ENCODE measurements around the gene SLC6A1.

SLC6A1 gene

GRCh38 chr3:10992017-10992942, at the start of gene SLC6A1:
TSS of gene SLC6A1 (plus strand) at chr3:10992748. CDS start at chr3:11017212, 24,464 bp downstream.
- DNase-seq = no peak

- no peak for DNase-seq
These were observed 47.7 kb upstream of the SLC6A1 start for GRCh38 chr3:10944866-10945265.

- peak; percentile 59 to 69 for DNase-seq
These were observed 46.8 kb upstream of the SLC6A1 start for GRCh38 chr3:10945683-10946287.

- DNase-seq = no peak
These were observed 46.0 kb upstream of the SLC6A1 start for GRCh38 chr3:10946526-10946925.

- DNase-seq = no peak
These were observed 44.2 kb upstream of the SLC6A1 start for GRCh38 chr3:10948326-10948725.

- DNase-seq = no peak
These were observed 43.4 kb upstream of the SLC6A1 start for GRCh38 chr3:10949197-10949596.

- peak; percentile 19 to 23 for DNase-seq
These were observed 41.9 kb upstream of the SLC6A1 start for GRCh38 chr3:10950476-10951294.

- DNase-seq = no peak
These were observed 41.1 kb upstream of the SLC6A1 start for GRCh38 chr3:10951295-10951926.

- DNase-seq = no peak
These were observed 40.0 kb upstream of the SLC6A1 start for GRCh38 chr3:10952525-10952924.

- DNase-seq = no peak
These were observed 37.8 kb upstream of the SLC6A1 start for GRCh38 chr3:10954740-10955139.

- DNase-seq = no peak
These were observed 36.7 kb upstream of the SLC6A1 start for GRCh38 chr3:10955711-10956453.

- DNase-seq = no peak
These were observed 36.0 kb upstream of the SLC6A1 start for GRCh38 chr3:10956531-10956930.

- DNase-seq = no peak
These were observed 35.6 kb upstream of the SLC6A1 start for GRCh38 chr3:10956986-10957385.

GRCh38 chr3:10957976-10958749, 34.4 kb upstream of the SLC6A1 start:
- no peak for DNase-seq

GRCh38 chr3:10960255-10960654, 32.3 kb upstream of the SLC6A1 start:
- DNase-seq = no peak

GRCh38 chr3:10961921-10962320, 30.6 kb upstream of the SLC6A1 start:
- no peak for DNase-seq

- DNase-seq = no peak
These were observed 30.0 kb upstream of the SLC6A1 start for GRCh38 chr3:10962481-10963036.

GRCh38 chr3:10964537-10965167, 27.9 kb upstream of the SLC6A1 start:
- peak in 1 of 2 experiments; percentile 18 for DNase-seq

GRCh38 chr3:10968401-10968800, 24.1 kb upstream of the SLC6A1 start:
- no peak for DNase-seq

- no peak for DNase-seq
These were observed 22.1 kb upstream of the SLC6A1 start for GRCh38 chr3:10970306-10970960.
